ENCODE results near the gene RABEP1.
"Not testable (repeated sequence)": the region's sequence is repeated elsewhere in the genome, so short reads cannot be mapped to it uniquely, and the experiment has no call there.

RABEP1 gene, protein sequence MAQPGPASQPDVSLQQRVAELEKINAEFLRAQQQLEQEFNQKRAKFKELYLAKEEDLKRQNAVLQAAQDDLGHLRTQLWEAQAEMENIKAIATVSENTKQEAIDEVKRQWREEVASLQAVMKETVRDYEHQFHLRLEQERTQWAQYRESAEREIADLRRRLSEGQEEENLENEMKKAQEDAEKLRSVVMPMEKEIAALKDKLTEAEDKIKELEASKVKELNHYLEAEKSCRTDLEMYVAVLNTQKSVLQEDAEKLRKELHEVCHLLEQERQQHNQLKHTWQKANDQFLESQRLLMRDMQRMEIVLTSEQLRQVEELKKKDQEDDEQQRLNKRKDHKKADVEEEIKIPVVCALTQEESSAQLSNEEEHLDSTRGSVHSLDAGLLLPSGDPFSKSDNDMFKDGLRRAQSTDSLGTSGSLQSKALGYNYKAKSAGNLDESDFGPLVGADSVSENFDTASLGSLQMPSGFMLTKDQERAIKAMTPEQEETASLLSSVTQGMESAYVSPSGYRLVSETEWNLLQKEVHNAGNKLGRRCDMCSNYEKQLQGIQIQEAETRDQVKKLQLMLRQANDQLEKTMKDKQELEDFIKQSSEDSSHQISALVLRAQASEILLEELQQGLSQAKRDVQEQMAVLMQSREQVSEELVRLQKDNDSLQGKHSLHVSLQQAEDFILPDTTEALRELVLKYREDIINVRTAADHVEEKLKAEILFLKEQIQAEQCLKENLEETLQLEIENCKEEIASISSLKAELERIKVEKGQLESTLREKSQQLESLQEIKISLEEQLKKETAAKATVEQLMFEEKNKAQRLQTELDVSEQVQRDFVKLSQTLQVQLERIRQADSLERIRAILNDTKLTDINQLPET

DNA sequence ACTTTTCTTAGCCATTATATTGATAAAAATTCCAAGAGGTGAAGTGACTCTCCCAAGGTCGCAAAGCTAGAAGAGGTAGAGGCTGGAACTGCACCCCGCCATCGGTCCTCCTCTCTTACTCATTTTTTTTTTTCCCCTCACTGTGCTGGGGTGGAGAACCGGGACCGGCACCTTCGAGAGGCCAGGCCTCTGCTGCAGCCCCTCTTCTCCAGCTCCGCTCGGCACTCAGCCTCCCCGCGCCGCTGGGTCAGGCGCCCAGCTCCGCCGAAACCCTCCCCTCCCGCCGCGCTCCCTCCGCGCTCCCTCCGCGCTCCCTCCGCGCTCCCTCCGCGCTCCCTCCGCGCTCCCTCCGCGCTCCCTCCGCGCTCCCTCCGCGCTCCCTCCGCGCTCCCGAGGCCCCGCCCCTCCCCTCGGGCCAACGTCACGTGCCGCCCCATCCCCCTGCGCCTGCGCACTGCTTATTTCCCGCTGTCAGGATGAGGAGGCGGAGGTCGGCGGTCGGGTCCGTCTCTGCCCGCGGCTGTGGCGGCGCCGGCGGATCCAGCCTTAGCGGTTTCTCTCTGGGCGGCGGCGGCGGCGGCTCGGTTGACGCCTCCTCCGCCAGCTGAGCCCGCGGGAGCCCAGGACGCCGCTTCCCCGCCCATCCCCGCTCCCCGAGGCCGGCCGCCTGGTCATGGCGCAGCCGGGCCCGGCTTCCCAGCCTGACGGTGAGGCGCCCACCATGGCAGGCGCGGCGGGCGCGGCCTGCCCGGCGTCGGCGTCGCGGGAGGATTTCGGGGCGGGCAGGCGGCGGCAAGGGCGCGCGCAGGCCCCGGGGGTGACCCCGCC is at the start of gene RABEP1:
TSS of gene RABEP1 (plus strand) at position 471 of the 828 bp plus-strand sequence. CDS start at position 674, 203 bp downstream.
- no peak for FAIRE-seq

DNA sequence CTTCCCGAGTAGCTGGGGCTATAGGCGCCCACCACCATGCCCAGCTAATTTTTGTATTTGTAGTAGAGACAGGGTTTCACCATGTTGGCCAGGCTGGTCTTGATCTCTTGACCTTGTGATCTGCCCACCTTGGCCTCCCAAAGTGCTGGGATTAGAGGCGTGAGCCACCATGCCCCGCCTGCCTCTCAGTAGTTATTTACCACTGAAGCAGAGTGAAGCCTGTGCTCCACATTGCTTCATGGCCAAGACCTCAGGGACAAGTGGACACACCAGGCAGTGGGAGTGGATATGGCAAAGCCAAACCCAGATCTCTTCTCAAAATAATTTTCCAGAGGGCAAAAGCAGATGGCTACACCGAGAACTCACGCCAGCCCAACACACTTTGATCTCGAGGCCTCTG is 48.6 kb upstream of the RABEP1 start:
- FAIRE-seq: not testable (repeated sequence)

DNA sequence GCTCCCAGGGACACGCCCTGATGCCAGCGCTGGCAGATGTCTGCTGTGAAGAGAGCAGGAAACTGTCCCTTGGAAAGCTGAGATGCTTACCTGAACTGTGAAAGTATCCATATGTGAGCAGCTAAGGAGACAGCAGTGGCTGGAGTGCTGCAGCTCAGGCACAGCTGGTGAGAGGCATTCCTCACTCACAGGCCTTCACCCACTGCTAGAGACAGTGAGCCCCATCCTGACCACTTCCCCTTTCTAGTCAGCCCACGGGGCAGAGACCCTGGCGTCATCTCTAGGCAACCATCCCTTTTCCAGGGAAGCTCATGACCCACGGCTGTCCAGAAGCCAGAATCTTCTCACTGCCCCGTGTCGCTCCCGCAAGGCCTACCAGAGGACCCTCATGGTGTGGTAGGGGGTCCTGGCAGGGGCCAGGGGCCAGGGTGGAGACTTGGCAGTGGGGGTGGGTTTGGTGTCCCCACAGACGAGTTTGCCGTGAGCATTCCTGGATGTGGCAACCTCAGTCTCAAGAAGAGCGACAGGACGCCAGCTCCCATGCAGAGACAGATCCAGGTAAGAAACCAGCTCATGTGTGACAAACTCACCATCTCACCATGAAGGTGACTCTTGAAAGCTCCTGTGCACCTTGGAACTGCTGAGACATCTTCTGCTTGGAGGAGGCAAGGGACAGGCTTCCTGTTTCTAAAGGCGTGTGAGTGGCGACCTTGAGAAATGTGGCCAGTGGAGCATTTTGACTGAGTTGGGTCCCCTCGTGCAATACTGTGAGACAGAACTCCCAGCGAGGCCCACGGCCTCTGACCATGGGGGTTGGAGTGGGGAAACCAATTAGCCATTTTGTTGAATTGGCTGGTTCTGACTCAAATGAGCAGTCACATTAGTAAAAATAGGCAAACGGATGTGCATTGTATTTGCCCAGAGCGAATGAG is 47.2 kb upstream of the RABEP1 start, which contains the start of gene SCIMP:
TSS of gene SCIMP (minus strand) at position 216 of the 932 bp plus-strand sequence. CDS start at position 111, 105 bp downstream.
- no peak for FAIRE-seq

DNA sequence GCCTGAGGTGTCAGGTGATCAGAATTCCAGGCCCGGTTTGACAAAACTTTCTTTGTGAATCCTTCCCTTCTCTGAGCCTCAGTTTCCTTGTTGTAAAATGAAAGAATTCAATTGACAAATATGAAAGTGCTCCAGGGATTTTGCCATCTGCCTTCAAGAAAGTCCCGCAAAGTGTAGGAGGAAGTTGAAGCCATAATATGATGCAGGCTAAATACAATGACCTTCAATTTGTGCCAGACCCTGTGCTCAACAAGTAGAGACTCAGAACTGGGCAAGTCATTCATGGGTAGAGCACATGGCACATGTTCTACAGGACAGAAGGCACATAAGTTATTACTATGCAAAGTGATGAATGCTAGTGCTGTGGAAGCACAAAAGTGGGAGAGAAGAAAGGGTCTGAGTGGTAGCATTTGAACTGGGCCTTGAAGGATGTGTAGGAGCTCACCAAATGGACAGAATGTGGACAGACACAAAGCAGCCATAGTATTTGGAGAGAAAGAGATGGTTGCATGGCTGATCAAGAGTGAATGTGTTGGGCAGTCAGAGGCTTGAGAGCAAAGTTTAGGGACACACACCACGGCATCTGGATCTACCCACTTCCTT is 45.0 kb upstream of the RABEP1 start:
- no peak for FAIRE-seq

DNA sequence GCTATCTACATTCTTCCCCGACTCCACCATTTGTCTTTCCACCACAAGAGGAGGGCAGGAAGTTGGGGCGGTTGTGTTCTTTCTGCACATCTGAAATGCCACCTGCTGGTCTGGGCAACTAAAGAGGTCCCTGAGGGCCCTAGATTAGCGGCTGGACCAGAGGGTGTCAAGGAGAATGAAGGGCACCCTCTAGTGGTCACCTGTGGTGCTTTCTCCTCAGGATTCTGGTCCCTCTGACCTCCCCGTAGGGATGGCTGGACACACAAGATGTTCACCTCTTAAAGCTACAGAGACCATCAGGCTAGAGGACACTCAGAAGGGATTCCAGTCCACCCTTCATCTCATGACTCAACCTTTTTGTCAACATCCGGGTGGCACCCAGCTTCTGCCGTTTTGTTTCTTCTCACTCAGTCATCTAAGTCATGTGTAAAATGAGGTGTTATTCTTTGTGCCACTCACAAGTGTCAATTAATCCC is 44.5 kb upstream of the RABEP1 start:
- FAIRE-seq: no peak

DNA sequence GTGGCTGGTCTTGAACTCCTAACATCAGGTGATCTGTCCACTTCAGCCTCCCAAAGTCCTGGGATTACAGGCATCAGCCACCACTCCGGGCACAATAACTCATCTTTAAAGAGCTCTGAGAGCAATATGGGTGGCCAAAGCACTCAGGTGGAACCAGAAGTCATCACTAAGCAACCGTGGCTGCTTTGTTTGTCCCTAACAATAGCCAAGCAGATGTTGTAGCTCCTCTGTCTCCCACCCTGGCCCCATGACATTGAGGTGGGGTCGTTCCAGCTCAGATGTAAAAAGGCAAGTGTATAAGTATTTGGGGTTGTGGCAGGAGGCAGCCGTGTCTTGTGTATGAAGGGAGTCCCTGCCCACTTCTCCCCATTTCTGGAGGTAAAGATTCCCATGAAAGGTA is 43.8 kb upstream of the RABEP1 start:
- no peak for FAIRE-seq

DNA sequence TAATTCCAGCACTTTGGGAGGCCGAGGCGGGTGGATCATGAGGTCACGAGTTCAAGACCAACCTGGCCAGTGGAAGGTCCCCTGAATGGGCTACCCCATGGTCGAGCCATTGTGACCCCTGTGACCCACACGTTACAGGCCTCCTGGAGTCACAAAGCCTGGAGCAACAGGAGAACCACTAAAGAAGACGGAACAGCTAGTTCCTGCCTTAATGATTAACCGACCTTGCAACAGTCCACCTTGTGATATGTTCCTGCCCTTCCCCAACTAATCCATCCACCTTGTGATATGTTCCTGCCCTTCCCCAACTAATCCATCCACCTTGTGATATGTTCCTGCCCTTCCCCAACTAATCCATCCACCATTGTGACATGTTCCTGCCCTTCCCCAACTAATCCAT is 42.3 kb upstream of the RABEP1 start:
- FAIRE-seq: not testable (repeated sequence)

DNA sequence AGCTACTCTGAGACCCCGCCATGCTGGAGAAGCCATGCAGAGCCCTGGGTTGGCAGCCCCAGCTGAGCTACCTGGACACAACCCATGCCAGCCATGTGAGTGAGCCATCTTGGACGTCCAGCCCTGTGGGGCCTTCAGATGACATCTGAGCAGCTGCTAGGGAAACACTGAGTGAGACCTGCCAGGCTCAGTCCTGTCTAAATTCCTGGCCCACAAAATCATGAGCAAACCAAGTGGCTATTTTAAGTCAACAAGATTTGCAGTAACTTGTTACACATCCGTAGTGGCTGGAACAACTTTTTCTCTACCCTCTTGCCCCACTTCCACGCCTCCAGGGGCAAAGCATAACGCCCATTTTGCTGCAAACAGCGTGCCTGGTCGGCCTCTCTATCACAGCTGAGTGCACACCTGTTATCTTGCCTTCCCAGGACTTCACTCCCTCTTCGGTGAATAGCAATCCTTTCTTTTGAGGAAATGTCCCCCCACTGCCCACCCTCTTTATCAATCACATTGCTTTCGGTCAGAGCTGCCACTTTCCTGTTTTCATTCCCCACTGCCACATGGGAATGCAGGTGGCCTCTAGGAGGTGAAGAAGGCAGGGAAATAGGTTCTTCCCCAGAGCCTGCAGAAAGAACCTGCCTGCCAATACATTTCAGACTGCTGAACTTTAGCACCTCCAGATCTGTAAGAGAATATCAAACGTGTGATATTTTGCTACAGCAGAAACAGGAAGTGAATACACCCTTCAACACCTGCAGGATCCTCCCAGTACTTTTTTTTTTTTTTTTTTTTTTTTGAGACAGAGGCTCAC is 40.0 kb upstream of the RABEP1 start:
- no peak for FAIRE-seq

DNA sequence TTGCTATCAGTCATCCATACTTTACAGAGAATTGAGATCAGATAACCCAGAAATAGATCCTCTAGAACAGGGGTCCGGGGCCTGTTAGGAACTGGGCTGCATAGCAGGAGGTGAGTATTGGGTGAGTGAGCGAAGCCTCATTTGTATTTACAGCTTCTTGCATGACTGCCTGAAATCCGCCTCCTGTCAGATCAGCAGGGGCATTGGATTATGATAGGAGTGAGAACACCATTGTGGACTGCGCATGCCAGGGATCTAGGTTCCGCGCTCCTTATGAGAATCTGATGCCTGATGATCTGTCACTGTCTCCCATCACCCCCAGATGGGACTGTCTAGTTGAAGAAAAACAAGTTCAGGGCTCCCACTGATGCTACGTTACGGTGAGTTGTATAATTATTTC is 34.5 kb upstream of the RABEP1 start:
- FAIRE-seq: no peak

DNA sequence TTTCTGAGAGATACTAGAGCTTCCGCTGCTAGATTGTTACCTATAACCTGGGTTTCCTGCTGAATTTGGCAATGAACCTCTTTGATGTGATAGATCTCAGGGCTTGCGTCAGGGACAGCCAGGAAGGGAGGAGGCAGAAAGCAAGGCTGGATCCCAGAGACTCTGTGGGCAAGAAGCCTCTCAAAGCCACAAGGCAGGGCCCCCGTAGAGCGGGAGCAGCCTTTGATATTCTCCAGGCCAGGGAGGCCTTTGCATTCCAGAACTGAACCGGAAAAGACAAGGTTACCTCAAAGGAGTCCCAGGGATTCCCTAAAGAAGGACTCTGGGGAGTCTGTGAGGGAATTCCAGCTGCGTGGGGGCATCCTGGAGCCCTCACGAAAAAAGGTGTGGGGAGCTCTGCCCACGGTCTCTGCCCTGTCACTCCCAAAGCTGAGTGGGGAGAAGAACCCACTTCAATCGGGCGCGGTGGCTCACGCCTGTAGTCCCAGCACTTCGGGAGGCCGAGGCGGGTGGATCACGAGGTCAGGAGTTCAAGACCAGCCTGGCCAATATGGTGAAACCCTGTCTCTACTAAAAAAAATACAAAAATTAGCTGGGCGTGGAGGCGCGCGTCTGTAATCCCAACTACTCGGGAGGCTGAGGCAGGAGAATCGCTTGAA is 33.1 kb upstream of the RABEP1 start:
- no peak for FAIRE-seq

DNA sequence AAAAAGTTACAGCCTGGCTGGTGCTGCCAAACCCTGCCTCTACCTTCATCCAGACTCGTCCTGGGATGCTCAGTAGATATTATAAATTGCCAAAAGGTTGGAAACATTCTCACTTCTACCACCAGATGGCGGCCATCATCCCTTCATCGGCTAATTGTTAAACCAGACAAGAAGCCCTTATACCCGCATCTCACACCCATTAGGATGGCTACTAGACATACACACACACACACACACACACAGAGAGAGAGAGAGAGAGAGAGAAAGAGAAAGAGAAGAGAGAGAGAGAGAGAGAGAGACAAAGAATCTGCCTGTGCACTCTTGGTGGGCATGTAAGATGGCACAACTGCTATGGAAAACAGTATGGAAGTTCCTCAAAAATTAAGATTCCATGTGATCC is 32.5 kb upstream of the RABEP1 start:
- FAIRE-seq: no peak

DNA sequence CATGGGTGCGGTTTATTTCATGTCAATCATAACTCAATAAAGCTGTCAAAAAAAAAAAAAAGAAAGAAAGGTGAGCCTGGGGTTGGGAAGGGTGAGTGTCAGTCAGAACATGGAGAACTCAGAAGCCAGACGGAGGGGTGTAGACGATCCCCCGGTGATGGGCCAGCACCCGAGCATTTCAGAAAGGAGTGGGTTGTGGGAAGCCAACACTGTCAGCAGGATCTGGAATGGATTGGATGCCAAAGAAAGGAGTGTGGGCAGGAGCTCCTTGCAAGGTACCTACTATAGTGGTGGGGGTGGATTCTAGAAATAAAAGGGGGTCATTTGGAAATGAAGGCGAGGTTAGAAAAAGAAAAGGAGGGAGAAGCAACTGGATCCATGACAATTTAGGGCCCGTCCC is 27.7 kb upstream of the RABEP1 start:
- no peak for FAIRE-seq

DNA sequence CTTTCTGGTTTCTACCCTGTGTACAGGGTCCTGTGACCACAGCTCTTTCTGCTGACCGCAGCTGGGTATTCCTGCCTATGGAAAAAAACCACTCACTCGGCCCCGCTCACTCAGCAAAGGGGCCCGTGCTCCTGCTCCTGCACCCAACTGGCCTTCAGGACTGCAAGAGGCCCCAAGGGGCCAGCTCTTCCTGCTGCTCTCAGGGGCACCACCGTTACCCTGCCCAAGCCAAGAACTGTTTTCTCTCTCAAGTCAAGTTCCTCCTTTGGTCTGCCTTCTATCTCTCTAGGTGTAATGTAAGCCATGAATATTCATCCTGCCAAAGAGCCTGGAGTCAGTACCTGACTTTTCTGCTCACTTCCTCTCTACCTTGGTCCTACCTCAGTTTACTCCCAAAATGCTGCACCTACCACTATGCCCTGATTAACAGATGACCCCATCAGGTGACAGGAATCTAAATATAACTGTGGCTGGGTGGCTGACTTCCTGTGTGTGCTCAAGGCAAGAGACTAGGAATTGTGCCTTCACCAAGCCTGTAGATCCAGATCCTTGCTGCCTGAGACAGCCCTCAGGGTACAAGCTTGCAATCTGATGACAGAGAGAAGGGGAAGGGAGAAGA is 27.1 kb upstream of the RABEP1 start:
- no peak for FAIRE-seq

DNA sequence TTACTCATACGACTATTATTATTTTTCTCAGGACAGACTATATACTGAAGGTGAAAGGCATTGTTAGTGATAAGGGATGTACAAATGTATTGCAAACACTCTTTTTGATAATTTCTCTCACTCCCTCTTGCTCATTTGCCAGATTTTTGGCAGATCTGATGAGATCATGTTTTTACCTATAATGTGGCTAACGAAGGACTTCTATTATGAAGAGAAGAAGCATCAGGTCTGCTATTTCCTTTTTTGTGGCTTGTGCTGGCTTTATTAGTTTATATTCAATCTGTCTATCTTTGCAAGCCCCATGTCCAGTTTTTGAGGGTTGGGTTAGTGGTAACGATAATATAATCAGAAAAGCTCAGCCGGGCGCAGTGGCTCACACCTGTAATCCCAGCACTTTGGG is 25.0 kb upstream of the RABEP1 start:
- FAIRE-seq: no peak

DNA sequence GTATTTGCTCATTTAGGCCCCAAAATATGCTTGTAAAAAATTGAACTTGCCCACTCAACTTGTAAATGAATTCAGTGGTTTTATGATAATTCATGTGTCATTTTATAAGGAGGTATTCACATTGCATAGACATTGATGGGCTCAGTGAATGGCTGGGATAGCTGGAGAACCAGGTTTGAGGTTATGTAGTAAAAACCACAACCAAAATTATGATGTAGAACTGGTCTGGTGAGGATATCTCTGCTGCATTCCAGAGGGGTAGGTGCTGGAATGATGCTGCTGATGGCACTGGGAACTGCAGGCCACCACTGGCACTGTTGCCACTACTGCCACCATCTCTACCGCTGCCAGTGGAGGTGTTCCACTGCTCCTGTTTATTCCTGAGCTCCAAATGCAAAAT is 21.5 kb upstream of the RABEP1 start:
- FAIRE-seq: no peak

DNA sequence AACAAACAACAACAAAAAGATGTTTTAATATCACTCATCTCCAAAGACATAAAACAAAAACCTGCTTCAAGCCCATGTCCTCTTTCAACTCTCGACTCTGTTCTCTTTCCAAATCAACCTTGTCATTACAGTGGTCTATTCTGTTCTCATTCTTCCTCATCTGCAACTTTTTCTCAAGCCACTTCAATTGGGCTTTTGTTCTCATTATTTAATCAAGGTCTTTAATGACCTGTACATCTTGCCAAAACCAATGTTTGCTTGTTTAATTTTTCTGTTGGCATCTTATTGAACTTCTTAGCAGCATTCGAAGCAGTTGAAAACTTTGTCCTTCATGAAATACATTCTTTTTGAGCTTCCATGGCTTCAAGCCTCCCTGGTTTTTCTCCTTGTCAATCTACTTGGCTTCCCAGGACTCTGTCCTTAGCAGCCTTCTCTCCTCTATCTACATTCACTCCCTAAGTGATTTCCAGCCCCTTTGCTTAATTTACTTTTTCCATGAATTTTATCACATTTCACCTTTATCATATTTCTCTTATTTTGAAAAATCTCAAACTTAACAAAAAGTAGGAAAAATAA is 19.6 kb upstream of the RABEP1 start:
- FAIRE-seq: no peak

DNA sequence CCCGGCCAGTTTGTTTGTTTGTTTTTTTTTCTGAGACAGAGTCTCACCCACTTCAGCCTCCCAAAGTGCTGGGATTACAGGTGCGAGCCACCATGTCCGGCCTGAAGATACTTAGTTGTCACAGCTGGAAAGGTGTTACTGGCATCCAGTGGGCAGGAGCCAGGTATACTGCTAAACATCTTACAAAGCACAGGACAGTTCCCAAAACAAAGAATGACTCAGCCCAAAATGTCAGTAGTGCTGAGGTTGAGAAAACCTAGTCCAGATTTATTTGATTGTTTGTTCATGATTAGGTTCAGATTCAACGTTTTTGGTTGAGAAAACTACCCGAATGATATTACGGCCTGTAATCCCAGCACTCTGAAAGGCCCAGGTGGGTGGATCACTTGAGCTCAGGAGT is 18.6 kb upstream of the RABEP1 start:
- no peak for FAIRE-seq

DNA sequence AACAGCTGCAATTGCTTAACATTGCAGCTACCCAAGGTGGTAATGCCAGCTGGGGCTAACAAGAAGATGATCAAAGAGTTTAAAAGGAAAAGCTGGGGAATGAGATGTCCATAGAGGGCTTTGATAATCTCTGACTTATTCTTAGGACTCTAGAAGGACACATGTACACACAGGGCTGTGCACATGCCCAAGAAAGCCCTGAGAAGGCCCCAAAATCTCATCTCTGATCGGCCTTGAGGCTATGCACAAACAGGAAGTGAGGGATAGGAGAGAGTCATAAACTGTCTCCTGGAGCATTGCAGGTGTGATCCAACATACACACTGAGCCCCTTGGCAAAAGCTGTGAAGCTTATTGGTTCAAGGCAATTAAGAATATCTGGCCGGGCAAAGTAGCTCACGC is 17.2 kb upstream of the RABEP1 start:
- FAIRE-seq: no peak

All from colon (tissue), 2 donors.